Measurements from ENCODE around the gene ZNF518A.

Gene ZNF518A

GRCh38 chr10:96089670-96090462 lies 40.2 kb upstream of the ZNF518A start:
- CTCF ChIA-PET = no interaction called here
- POLR2A ChIA-PET = interaction anchor here (0.6 to 2.9 kb wide), 18 partner anchors 14 to 1239 kb away, joined by 3 to 102 read pairs (median 4); partner anchors contain the start of genes CCNJ and ZNF518A
- peak; percentile 95 for DNase-seq (ENCODE audit: extremely low spot score)
- TF ChIP-seq CTBP1 (IDR thresholded peaks at IDR 0.05; ENCODE audit: borderline replicate concordance) = 0 out of 2 replicates have a peak, but pooled peaks have one; percentile 24
- no peak for TF ChIP-seq FOXK2 (IDR thresholded peaks at IDR 0.05)
- TF ChIP-seq HDGF (IDR thresholded peaks at IDR 0.05; ENCODE audit: borderline replicate concordance) = no peak
- TF ChIP-seq ELF4 (IDR thresholded peaks at IDR 0.05) = peak; percentile 96
- no peak for TF ChIP-seq BHLHE40 (IDR thresholded peaks at IDR 0.05; ENCODE audit: borderline replicate concordance)
- TF ChIP-seq L3MBTL2 (conservative IDR thresholded peaks at IDR 0.05) = peak; percentile 62
- no peak for TF ChIP-seq SP1 (IDR thresholded peaks at IDR 0.05)
- TF ChIP-seq ZNF384 (IDR thresholded peaks at IDR 0.05) = no peak
- no peak for TF ChIP-seq FOXA1 (IDR thresholded peaks at IDR 0.05)
- TF ChIP-seq FOXM1 (IDR thresholded peaks at IDR 0.05; ENCODE audit: borderline replicate concordance) = no peak
- TF ChIP-seq ARNT (IDR thresholded peaks at IDR 0.05) = no peak
- TF ChIP-seq PKNOX1 (IDR thresholded peaks at IDR 0.05) = peak; percentile 66
- no peak; the same call in 1 of the 2 replicates for TF ChIP-seq LEF1 (IDR thresholded peaks at IDR 0.05; ENCODE audit: borderline replicate concordance)
- peak; percentile 94 for TF ChIP-seq NFRKB (IDR thresholded peaks at IDR 0.05)
- no peak for TF ChIP-seq TARDBP (IDR thresholded peaks at IDR 0.05)
- no peak for TF ChIP-seq SUZ12 (IDR thresholded peaks at IDR 0.05)

GRCh38 chr10:96090463-96090800 lies 39.7 kb upstream of the ZNF518A start:
- POLR2A ChIA-PET = interaction anchor here (1.5 to 2.9 kb wide), 6 partner anchors 14 to 46 kb away, joined by 4 to 102 read pairs (median 12); partner anchors contain the start of gene ZNF518A
- TF ChIP-seq L3MBTL2 (conservative IDR thresholded peaks at IDR 0.05) (0 out of 2 replicates have a peak, but pooled peaks have one; percentile 7), LEF1 (IDR thresholded peaks at IDR 0.05; ENCODE audit: borderline replicate concordance) (no peak)
- CTCF ChIA-PET = no interaction called here
- DNase-seq (ENCODE audit: extremely low spot score) = no peak

DNA sequence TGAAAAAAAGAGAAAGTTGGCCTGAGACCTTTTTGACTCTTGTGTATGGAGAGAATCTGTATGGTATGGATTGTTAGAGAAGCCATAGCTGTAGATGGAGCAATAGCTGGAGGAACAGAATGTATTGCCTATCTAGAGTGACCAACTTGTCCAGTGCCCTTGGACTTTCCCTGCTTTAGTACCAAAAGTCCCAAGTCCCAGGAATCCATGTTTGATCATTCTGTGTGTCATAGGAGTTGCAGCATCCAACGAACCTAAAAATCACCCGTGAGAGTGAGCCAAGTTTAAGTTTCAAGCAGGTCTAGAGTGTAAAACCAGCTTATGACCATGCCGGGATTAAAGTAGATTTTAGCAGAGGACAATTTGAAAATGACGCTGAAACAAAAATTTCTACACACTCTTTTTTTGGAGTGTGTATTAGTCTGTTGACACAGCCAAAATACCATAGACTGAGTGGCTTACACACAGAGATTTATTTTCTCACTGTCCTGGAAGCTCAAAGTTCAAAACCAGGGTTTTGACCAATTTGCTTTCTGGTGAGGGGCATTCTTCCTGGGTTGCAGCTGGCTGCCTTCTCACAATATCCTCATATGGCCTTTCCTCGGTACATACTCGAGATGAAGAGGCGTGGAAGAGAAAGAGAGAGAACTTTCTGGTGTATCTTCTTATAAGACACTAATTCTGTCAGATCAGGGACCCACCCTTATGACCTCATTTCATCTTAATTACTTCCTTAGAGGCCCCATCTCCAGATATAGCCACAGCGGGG lies 36.9 kb upstream of the ZNF518A start:
- TF ChIP-seq FOXM1 (IDR thresholded peaks at IDR 0.05; ENCODE audit: borderline replicate concordance) (no peak), BHLHE40 (IDR thresholded peaks at IDR 0.05; ENCODE audit: borderline replicate concordance) (no peak), FOXA1 (IDR thresholded peaks at IDR 0.05) (no peak), L3MBTL2 (conservative IDR thresholded peaks at IDR 0.05) (no peak), ARNT (IDR thresholded peaks at IDR 0.05) (no peak)
- POLR2A ChIA-PET = interaction anchor here (2.0 kb wide), 1 partner anchor 37 kb away, joined by 13 read pairs; the partner anchor contains the start of gene ZNF518A
- no peak for DNase-seq (ENCODE audit: extremely low spot score)
- CTCF ChIA-PET = no interaction called here

- ChIA-PET POLR2A (interaction anchor here (2.0 kb wide), 1 partner anchor 36 kb away, joined by 13 read pairs; the partner anchor contains the start of gene ZNF518A), CTCF (no interaction called here)
- TF ChIP-seq FOXK2 (IDR thresholded peaks at IDR 0.05) (no peak), SP1 (IDR thresholded peaks at IDR 0.05) (no peak), HDGF (IDR thresholded peaks at IDR 0.05; ENCODE audit: borderline replicate concordance) (no peak), SUZ12 (IDR thresholded peaks at IDR 0.05) (no peak), ZNF384 (IDR thresholded peaks at IDR 0.05) (no peak), BHLHE40 (IDR thresholded peaks at IDR 0.05; ENCODE audit: borderline replicate concordance) (no peak), TARDBP (IDR thresholded peaks at IDR 0.05) (no peak), CTBP1 (IDR thresholded peaks at IDR 0.05; ENCODE audit: borderline replicate concordance) (no peak), NFRKB (IDR thresholded peaks at IDR 0.05) (no peak), ELF4 (IDR thresholded peaks at IDR 0.05) (no peak), ARNT (IDR thresholded peaks at IDR 0.05) (no peak), PKNOX1 (IDR thresholded peaks at IDR 0.05) (no peak), LEF1 (IDR thresholded peaks at IDR 0.05; ENCODE audit: borderline replicate concordance) (no peak), FOXM1 (IDR thresholded peaks at IDR 0.05; ENCODE audit: borderline replicate concordance) (no peak), FOXA1 (IDR thresholded peaks at IDR 0.05) (no peak), L3MBTL2 (conservative IDR thresholded peaks at IDR 0.05) (no peak)
- DNase-seq (ENCODE audit: extremely low spot score) = no peak
Observed at GRCh38 chr10:96093948-96094347, 36.1 kb upstream of the ZNF518A start.

DNA sequence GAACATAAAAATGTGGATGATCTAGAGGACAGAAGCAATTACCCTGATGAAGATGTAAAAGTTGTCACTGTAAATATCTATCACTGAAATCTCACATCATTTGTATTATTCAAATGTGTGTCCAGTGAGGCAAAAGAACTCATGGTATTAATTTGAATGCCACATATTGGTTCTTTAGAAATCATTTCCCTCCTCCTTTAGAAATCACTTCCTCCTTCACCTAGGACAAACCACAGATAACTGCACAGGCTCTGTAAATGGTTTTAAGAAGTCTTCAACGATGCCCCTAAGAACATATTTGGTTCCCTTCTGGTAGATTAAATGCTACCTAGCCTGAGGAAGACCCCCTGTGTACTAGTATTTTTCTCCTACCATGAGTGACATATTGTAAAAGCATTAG lies 33.1 kb upstream of the ZNF518A start:
- POLR2A ChIA-PET = no interaction called here
- DNase-seq (ENCODE audit: extremely low spot score) = no peak
- CTCF ChIA-PET = no interaction called here
- TF ChIP-seq FOXK2 (IDR thresholded peaks at IDR 0.05) = no peak
- TF ChIP-seq LEF1 (IDR thresholded peaks at IDR 0.05; ENCODE audit: borderline replicate concordance) = no peak
- TF ChIP-seq CTBP1 (IDR thresholded peaks at IDR 0.05; ENCODE audit: borderline replicate concordance) = no peak
- no peak for TF ChIP-seq ARNT (IDR thresholded peaks at IDR 0.05)

- CTCF ChIA-PET = no interaction called here
- POLR2A ChIA-PET = no interaction called here
- no peak for TF ChIP-seq LEF1 (IDR thresholded peaks at IDR 0.05; ENCODE audit: borderline replicate concordance)
- no peak for TF ChIP-seq PKNOX1 (IDR thresholded peaks at IDR 0.05)
- no peak for TF ChIP-seq NFRKB (IDR thresholded peaks at IDR 0.05)
- no peak for TF ChIP-seq BHLHE40 (IDR thresholded peaks at IDR 0.05; ENCODE audit: borderline replicate concordance)
- no peak for TF ChIP-seq SP1 (IDR thresholded peaks at IDR 0.05)
- DNase-seq (ENCODE audit: extremely low spot score) = no peak
Observed at GRCh38 chr10:96097865-96098264, 32.2 kb upstream of the ZNF518A start.

Measured in HEK293T (cell line).